K562 (cell line): ENCODE data around the gene PPP1CA. TPM values are rescaled to one million over a fixed set of nuclear protein-coding genes. Genes with fewer than 3 reads are reported as not detected.

ENCODE experiments used
- DACH1 ChIP-seq: fragments of 450-650 bp; IDR thresholded peaks from 2 replicates; pipeline ENCODE4 v1.6.1; 2018; ENCODE audit not compliant: partially characterized antibody
- DIDO1 ChIP-seq: fragments of 450-650 bp; IDR thresholded peaks from 2 replicates; pipeline ENCODE4 v1.6.1; 2016; ENCODE audit warnings: low read depth, missing biosample characterization, missing genetic modification characterization
- ESRRA ChIP-seq: fragments of 450-650 bp; IDR thresholded peaks from 2 replicates; pipeline ENCODE4 v1.6.1; 2014; ENCODE audit warnings: low read depth, mild to moderate bottlenecking, moderate library complexity, borderline replicate concordance
- ETV1 ChIP-seq: fragments of 450-650 bp; conservative IDR thresholded peaks from 2 replicates; pipeline ENCODE4 v1.6.1; 2016; ENCODE audit warnings: missing genetic modification characterization, control low read depth, low read depth, missing compliant biosample characterization
- JUND ChIP-seq, 2 experiments: IDR thresholded peaks; 2 replicates in 1 of 2; 3 replicates in 1 of 2; pipeline ENCODE4 v1.6.1; 2011; ENCODE audit warnings: borderline replicate concordance in 2 of 2, low read depth in 2 of 2, low read length in 2 of 2, improper control_type of control experiment in 1 of 2, missing biosample characterization in 1 of 2, missing genetic modification characterization in 1 of 2, missing genetic modification reagents in 1 of 2
- KLF13 ChIP-seq: fragments of 450-650 bp; IDR thresholded peaks from 2 replicates; pipeline ENCODE4 v1.6.1; 2016; ENCODE audit warnings: missing genetic modification characterization, low read depth, mild to moderate bottlenecking, missing compliant biosample characterization, moderate library complexity, borderline replicate concordance
- MAFK ChIP-seq: IDR thresholded peaks from 2 replicates; pipeline ENCODE4 v1.6.1; 2011; ENCODE audit warnings: low read length, improper control_type of control experiment
- MCM7 ChIP-seq, 2 experiments: fragments of 450-650 bp; IDR thresholded peaks; 2 replicates each; pipeline ENCODE4 v1.6.1; 2016 to 2018
- MTA1 ChIP-seq: fragments of 450-650 bp; IDR thresholded peaks from 2 replicates; pipeline ENCODE4 v1.6.1; 2017; ENCODE audit warnings: borderline replicate concordance
- NBN ChIP-seq: fragments of 450-650 bp; IDR thresholded peaks from 2 replicates; pipeline ENCODE4 v1.6.1; 2016; ENCODE audit warnings: low read depth, mild to moderate bottlenecking
- REST ChIP-seq, 2 experiments: fragments of 450-650 bp; formaldehyde crosslinking in 1 of 2; IDR thresholded peaks; 2 replicates each; pipeline versions ENCODE4 v1.4.0 to v1.6.1; 2014 to 2020; ENCODE audit warnings: mild to moderate bottlenecking in 2 of 2, borderline replicate concordance in 1 of 2, low read depth in 1 of 2
- SMAD1 ChIP-seq: fragments of 150-350 bp; IDR thresholded peaks from 2 replicates; pipeline ENCODE4 v1.6.1; 2014; ENCODE audit warnings: low read length, low read depth; ENCODE audit not compliant: partially characterized antibody
- XRCC5 ChIP-seq: fragments of 200-400 bp; formaldehyde crosslinking; IDR thresholded peaks from 2 replicates; pipeline ENCODE4 v1.6.1; 2017; ENCODE audit warnings: low read depth, mild to moderate bottlenecking, low read length
- YY1 ChIP-seq, 3 experiments: IDR thresholded peaks; 2 replicates each; pipeline ENCODE4 v1.6.1; 2011; ENCODE audit warnings: low read length in 2 of 3, mild to moderate bottlenecking in 2 of 3, moderate library complexity in 2 of 3, borderline replicate concordance in 1 of 3, control low read depth in 1 of 3, low read depth in 1 of 3; ENCODE audit not compliant: insufficient read depth in 3 of 3, insufficient replicate concordance in 2 of 3, control insufficient read depth in 1 of 3, insufficient read length in 1 of 3; ENCODE audit errors: extremely low read depth in 1 of 3
- ZNF12 ChIP-seq: sonication (generic); formaldehyde crosslinking; IDR thresholded peaks from 2 replicates; pipeline ENCODE4 v1.4.0; 2020; ENCODE audit warnings: mild to moderate bottlenecking, missing genetic modification reagents
- ZNF395 ChIP-seq: fragments of 200-800 bp; sonication (Bioruptor generic); IDR thresholded peaks from 2 replicates; pipeline ENCODE4 v1.6.1; 2017; ENCODE audit warnings: missing genetic modification characterization, missing compliant biosample characterization
- polyA plus RNA-seq, 8 experiments: library from polyadenylated mRNA; depleted of rRNA in 4 of 8; stranded (reverse) in 5 of 8; unstranded in 3 of 8; fragments of >200 nt; fragmentation: Nextera tagmentation in 2 of 8; fragmentation: Illumina TruSeq in 1 of 8; extraction: Ambion mirVana in 2 of 8; extraction: Trizol in 1 of 8; gene quantifications; 2 replicates each; pipeline versions ENCODE4 v1.2.1 to v1.2.3, GENCODE V29; 2011 to 2014; ENCODE audit warnings: inconsistent platforms in 1 of 8, missing spikeins in 1 of 8
- total RNA-seq, 7 experiments: library from RNA; depleted of rRNA in 6 of 7; stranded (reverse); fragments of >200 nt in 6 of 7; fragmentation: Illumina TruSeq in 2 of 7; extraction: Trizol in 2 of 7; gene quantifications; 2 replicates each; pipeline versions ENCODE4 v1.2.1 to v1.2.3, GENCODE V29; 2011 to 2021; ENCODE audit warnings: low replicate concordance in 1 of 7

PPP1CA gene
- total and polyA plus RNA-seq, 9 of the 15 experiments (the other 6 are each of a cell fraction or from before 2014, with no cell fraction given) = 18.2 to 242 (median 188) TPM

DNA sequence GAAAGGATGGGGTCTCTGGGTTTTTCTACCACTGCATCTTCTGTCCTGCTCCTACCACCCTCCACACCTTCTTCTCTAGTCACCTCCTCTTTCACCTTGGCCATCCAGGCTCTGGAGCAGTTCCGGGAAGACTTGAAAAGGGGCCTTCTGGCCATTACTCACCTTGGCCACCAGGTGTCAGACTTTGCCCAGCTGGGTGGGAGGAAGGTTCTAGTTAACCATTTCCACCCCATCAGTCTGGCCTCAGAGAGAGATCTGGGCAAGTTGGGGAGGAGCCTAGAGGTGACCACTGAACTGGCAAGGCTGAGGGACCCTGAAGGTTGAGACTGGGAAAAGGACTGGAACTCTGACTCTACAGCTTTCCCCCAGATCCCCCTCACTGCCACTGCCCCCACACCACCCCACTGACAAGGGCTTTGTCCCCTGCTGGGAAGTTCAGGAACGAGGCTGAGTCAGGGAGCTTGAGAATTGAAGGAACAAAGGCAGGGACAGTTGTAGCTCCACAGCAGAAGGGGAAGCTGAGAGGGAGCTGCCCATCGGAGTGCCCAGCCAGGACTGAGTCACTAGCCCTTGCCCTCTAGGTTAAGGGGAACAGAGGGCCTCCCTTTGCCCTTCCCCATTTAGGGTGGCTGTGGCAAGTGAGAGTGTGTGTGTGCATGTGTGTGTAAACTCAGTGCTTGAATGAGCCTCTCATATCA lies 44.6 kb downstream of the PPP1CA start (continued):
- TF ChIP-seq MTA1 (peak; percentile 76; the same call in 1 of the 2 replicates), NBN (peak; percentile 46; the same call in 1 of the 2 replicates), MCM7 (IDR thresholded peaks at IDR 0.05) (no peak), MAFK (no peak), DIDO1 (tag) (0 out of 2 replicates have a peak, but pooled peaks have one; percentile 13), YY1 (IDR thresholded peaks at IDR 0.05; ENCODE audit: borderline replicate concordance in 1 of 3, control insufficient read depth in 1 of 3, extremely low read depth in 1 of 3, insufficient read depth in 3 of 3, insufficient read length in 1 of 3, insufficient replicate concordance in 2 of 3, low read depth in 1 of 3, low read length in 2 of 3) (peak in 2 of 3 experiments; percentile 58 to 69), DACH1 (peak; percentile 37), KLF13 (tag) (peak; percentile 41; the same call in 1 of the 2 replicates), REST (IDR thresholded peaks at IDR 0.05; ENCODE audit: borderline replicate concordance) (peak; percentile 94), REST (CRISPR knock-in tag; IDR thresholded peaks at IDR 0.05; ENCODE audit: low read depth) (no peak), JUND (IDR thresholded peaks at IDR 0.05; ENCODE audit: borderline replicate concordance, low read depth, low read length) (peak; percentile 43; the same call in 1 of the 2 replicates), JUND (tag; IDR thresholded peaks at IDR 0.05; ENCODE audit: borderline replicate concordance, low read depth, low read length) (no peak; the same call in 2 of the 3 replicates), ZNF12 (0 out of 2 replicates have a peak, but pooled peaks have one; percentile 29), ZNF395 (CRISPR knock-in tag) (0 out of 2 replicates have a peak, but pooled peaks have one; percentile 17), XRCC5 (peak; percentile 84; the same call in 1 of the 2 replicates), SMAD1 (no peak), ETV1 (tag) (peak; percentile 69), ESRRA (peak; percentile 58; the same call in 1 of the 2 replicates)
